SK-N-MC (cell line): ENCODE data around the gene LPAR3.

Experiments
- DNase-seq: peaks from one replicate; pipeline ENCODE4 v3.0.0-alpha.2; 2011; ENCODE audit warnings: low read depth, low spot score
- H3K27ac ChIP-seq: fragments of 200-600 bp; sonication (generic); 2 replicates; pipeline ENCODE4 v1.5.1; 2016; ENCODE audit warnings: mixed run types
- H3K36me3 ChIP-seq: fragments of 200-600 bp; sonication (generic); 2 replicates; pipeline ENCODE4 v1.6.1; 2017; ENCODE audit warnings: antibody characterized with exemption, low read length, mixed read lengths; ENCODE audit not compliant: insufficient read depth
- H3K4me3 ChIP-seq: fragments of 200-600 bp; sonication (generic); 2 replicates; pipeline ENCODE4 v1.5.1; 2016
- H3K9ac ChIP-seq: fragments of 200-600 bp; sonication (generic); 2 replicates; pipeline ENCODE4 v1.8.0; 2017; ENCODE audit warnings: mixed run types, mixed read lengths; ENCODE audit not compliant: insufficient read length
- H3K9me3 ChIP-seq: fragments of 200-600 bp; sonication (generic); 2 replicates; pipeline ENCODE4 v1.6.1; 2017; ENCODE audit warnings: low read depth, mild to moderate bottlenecking, antibody characterized with exemption, low read length, moderate library complexity, mixed read lengths
- EZH2 ChIP-seq: fragments of 200-600 bp; sonication (generic); IDR thresholded peaks from one replicate; pipeline ENCODE4 v1.6.1; 2017; ENCODE audit warnings: antibody characterized with exemption
- FOXP2 ChIP-seq: optimal IDR thresholded peaks from 2 replicates; pipeline ENCODE3; 2011; ENCODE audit warnings: mild to moderate bottlenecking, moderate library complexity; ENCODE audit not compliant: insufficient read depth; ENCODE audit errors: extremely low read length, control extremely low read depth
- POLR2AphosphoS5 ChIP-seq: IDR thresholded peaks from 2 replicates; pipeline ENCODE4 v1.6.1; 2012; ENCODE audit warnings: mild to moderate bottlenecking, low read depth, low read length, borderline replicate concordance

LPAR3 gene

DNA sequence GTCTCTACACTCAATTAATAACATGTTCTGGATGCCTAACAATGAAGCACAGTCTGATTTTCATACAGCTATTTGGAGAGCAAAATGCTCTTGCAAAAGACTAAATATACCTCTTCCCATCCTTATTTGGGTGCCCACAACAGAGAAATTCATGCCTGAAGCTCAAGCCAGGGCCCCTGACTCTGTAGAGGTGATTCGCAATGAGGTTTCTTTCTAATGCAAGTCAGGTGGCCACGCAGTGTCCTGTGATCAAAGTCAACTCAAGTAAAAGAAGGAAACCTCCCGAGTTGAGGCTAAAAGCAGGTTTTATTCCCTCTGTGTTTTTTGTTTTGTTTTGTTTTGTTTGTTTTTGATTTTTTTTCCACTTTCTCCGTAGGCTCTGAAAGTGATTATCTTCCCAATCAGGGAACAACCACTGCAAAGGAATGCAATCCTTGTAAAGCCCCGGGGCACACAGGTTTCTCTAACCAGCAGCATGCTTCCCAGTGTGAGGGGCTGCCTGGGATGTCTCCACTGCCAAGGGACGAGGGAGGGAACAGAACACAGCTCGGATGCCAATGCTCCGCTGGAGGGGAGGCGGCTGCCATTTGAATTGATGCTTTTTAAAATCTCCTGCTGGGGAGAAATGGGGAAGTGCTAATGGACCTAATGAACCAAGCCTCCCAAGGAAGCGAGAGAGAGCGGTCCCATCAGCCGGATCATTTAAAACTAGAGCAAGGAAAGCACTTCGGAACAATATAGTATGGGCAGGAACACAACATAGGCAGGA is 128.9 kb downstream of the LPAR3 start:
- no peak overlapping the region for H3K4me3 ChIP-seq
- no peak for DNase-seq
- no peak overlapping the region for H3K27ac ChIP-seq
- no peaks in the 10 kb centered on the region for H3K36me3 ChIP-seq
- H3K9me3 ChIP-seq: no peaks in the 10 kb centered on the region
- no peak overlapping the region for H3K9ac ChIP-seq
- TF ChIP-seq POLR2AphosphoS5 (no peak), FOXP2 (no peak), EZH2 (no peak)

DNA sequence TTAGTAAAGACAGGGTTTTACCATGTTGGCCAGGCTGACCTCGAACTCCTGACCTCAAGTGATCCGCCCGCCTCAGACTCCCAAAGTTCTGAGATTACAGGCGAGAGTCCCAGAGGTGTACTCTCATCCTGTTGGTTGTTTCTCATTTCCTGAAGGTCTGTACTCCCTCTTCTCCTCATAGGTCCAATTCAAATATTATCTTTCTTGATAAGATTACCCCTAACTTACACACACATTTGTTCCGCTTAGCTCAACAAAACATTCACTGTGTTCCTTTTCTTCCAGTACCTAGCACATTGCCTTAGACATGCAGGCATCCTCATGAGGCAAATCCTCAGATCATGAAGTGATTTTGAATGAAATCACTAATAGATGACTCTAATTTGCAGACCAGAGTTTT is 130.3 kb downstream of the LPAR3 start:
- DNase-seq: no peak
- H3K27ac ChIP-seq: no peak overlapping the region
- H3K9me3 ChIP-seq: no peaks in the 10 kb centered on the region
- H3K36me3 ChIP-seq: no peaks in the 10 kb centered on the region
- TF ChIP-seq FOXP2 (no peak), POLR2AphosphoS5 (no peak), EZH2 (no peak)
- H3K9ac ChIP-seq: no peak overlapping the region
- H3K4me3 ChIP-seq: no peak overlapping the region
